Activated naive CD4-positive, alpha-beta T cell treated with Interleukin-2 at 50 U/mL for 16 hours (primary cell): ENCODE measurements around the gene BUD23.
A peak's percentile ranks its signal among the peaks of the same experiment; 100 is the strongest.
"Not testable (repeated sequence)": the region's sequence is repeated elsewhere in the genome, so short reads cannot be mapped to it uniquely, and the experiment has no call there.

Experiments used
- DNase-seq: peaks from one replicate; pipeline ENCODE4 v3.0.0-alpha.2; 2020

BUD23 gene

DNA sequence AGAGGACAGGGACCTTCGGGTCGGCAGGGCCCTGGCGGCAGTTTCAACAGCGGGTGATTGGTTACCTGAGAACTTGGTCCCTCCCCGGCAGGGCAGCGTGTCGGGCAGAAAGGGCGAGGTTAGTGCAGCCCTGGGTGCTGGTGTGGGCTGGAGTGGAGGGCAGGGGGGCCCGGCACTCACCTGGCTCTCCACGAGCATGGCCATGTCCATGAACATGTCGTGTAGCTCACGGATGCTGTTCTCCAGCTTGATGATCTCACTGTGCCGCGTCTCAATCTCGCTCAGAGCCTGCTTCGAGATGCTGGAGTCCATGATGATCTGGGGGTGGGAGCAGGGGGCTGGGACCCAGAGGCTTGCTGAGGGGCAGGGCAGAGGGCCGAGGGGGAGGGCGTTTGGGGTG, 19.3 kb downstream of the BUD23 start:
- DNase-seq, result no peak

DNA sequence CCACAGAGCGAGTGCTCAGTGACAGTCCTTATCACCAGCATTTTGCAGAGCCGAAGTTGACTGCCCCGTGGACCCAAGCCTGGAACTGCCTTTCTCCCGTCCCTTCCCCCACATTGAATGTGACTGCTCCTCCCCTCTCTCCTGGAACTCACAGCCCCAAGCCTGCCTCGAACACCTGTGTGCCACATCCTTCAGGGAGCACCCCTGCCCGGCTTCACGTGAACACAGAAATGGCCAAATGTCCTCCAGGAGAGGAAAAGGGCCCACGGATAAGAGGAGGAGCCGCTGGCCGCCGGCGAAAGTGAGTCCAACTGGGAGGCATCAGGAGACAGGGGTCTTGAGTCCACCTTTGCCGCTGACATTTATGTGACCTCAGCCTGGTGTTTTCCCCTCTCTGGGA, 19.8 kb downstream of the BUD23 start:
- no peak for DNase-seq

DNA sequence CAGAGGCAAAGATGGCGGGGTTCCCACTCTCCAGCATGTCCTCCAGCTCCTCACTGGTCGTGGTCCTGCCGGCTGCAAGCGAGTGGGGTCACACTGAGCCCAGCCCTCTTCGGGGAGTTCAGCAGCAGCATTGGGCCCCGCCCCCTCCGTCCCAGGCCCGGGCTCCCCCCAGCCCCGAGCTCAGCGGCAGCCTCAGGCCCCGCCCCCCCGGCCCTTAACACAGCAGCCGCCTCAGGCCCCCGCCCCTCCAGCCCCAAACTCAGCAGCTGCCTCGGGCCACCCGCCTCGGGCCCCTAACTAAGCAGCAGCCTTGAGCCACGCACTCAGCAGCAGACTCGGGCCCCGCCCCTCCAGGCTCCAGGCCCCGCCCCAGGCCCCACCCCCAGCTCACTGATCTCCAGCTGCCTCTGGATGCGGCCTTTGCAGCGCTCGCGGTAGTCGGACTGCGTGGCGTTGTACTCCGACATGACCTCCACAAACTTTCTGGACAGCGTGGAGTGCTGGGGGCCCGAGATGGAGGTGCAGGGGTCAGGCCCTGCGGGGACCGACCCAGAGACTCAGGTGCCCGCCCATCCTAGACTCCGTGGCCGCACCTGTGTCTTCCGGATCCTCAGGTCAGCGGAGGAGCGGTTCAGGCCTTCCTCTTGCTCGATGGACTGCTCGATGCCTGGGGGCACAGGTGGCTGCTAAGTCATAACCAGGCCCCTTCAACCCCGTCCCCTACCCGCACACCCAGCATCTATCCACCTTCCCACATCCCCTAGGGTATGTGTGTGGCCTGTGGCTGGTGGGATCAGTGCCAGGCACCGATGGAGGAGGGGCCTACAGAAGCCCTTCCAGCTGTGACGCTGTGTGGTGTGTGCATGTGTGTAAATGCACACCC, 20.6 kb downstream of the BUD23 start:
- DNase-seq, result peak; percentile 27

DNA sequence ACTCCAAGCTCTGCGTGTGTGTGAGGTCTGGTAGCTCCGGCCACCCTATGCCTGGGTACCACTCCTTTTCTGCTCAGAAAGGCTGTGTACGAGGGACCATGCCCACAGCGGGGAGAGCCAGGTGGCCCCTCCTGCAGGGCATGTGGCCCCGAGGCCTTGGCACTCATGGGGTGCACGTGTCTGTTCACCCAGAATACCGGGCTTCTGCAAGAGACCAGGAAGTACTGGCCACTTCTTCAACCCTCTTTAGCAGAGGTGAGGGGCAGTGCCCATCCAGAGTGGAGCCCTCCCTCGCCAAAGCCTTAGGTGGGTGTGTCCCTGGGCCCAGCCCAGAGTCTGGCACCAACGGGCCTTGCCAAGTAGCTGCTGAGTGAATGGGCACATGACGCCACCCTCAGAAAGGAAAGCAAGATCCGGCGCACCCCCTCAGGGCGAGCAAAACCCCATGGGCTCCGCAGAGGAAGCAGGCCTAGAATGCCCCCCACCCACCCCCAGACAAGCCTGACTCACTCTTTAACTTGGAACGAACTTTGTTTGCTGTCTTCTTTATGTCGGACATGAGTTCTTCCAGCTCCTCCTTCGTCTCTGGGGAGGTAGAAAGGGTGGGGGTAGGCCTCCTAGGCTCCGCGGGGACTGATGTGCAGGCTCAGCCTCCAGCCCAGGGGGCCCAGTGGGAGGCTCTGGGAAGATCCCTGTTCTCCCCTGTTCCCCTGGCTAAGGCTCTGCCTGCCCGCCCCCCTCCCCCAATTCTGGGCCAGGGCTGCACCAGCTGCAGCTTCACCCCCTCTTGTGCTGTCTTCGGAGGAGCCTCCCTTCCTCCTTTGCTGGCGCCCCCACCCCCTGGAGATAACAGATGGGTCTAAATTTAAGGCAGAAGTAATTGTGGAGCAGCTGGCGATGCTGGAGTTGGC, 21.5 kb downstream of the BUD23 start:
- DNase-seq, result no peak

DNA sequence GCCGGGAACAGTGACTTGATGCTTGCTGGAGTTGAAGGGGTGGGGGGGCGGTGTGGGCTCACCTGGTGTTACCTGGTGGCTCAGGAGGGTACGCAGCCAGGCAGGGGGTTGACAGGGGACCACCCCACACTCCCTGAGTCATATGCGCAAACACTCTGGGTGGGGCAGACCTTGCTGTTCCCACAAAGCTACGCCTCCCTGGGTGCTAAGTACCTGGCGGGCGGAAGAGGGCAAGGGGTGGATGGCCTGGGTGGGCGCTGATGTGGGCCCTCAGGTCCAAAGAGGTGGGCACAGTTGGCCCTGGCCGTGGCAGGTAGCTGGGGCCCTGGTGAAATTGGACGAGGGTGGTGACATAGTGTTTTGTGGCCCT, 22.1 kb downstream of the BUD23 start:
- DNase-seq, result no peak

DNA sequence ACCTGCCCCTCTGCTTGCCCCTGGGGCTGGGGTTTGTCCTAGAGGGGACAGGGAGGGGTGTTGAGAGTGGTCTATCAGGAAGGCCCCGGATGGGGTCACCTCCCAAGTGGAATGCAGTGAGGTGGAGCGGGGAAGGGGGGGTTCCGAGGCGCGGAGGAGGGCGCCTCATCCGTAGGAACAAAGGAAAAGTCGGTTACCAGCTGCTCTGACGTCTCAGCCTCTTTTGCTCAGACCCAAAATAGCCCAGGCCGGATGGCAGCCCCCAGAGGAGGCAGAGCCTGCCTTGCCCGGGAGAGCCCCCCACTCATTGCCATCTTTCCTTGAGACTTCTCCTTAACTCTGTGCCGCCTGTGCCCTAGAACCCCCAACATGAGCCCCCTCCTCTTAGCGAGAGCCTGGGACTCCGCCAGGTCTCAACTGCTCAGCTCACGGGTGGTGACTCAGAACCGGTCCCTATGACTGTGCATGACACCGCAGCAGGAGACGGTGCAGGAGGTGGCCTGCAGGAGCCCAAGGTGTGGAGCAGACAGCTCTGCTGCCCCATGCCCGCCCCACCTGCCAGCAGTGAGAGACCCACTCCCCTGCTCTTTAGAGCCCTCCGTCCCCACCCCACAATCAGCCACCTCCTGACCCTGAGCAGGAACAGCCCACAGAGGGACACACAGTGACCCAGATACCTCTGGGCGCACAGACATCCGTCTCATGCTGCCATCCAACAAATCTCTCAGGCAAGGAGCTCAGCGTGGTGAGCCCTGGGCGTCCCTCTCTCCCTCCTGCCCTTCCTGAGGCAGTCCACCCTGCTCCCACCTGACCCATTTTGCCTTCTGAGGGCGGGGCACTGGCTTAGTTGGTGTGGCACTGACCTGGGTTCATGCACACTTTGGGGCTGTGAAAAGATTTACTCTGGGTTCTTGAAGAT, 23.0 kb downstream of the BUD23 start:
- peak; percentile 47 for DNase-seq

DNA sequence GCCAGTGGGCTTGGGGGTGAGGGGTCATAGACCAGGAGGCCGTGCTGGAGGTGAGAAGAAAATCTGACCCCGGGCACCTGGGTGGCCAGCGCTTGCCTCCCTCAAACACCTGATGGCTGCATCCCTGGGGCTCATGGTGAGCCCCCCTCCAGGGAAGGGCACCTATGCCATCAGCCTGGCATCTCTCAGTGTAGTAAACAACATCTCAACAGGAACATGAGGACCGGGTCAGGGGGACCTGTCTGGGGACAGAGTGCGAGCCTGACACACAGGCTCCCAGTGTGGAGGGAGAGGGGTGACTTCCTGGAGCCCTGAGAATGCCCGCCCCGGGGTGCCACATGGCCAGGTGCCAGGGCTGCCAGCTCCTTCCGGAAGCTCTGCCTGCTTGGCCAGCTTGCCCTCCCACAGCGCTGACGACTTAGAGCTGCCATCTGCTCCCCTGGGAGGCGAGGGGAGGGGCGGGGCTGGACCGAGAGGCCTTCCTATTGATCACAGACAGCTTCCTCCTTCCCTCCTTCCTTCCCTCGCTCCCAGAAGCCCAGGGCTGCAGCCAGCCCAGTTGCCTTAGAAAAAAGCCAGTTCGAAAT, 23.7 kb downstream of the BUD23 start:
- DNase-seq, result no peak

DNA sequence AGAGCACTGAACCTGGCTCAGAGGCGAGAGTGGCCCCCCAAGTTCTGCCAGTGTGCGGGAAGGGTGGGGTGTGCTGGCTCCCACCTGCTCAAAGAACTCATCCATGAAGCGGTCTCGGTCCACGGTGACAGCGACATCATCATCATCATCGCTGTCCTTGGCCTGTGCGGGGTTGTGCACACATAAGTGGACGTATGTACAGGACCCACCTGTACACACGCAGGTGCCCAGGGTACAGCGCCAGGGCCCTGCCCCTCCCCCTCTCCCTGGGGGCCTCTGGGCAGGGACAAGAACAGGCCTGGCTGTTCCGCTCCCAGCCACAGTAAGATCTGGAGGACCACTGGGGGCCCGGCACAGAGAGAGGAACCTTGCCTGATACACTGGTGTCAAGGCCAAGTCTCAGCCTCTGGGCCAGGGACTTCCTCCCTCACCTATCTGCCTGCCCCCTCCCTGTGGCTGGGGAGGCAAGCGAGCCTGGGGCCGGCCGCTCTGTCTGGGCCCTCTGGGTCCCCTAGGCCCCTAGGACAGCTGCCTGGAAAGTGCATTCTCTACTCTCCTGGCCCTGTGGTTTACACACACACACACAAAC, 25.7 kb downstream of the BUD23 start:
- no peak for DNase-seq

DNA sequence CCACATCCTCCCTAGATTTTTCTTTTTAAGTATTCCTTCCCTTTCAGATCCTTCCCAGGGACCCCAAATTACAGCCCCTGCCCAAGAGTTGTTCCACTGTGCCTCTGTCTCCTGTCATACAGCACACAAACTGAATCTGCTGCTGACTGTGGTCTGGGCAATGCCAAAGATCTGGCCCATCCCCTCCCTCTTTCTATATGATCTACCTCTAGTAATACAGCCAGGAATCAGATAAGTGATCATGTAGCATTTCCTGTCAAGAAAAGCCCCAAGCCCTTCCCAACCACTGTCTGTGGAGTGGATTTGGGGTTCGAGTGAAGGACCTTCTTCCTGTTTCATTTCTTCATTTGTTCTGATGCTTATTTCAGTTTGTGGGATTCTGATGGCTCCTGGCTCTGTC, 29.4 kb downstream of the BUD23 start:
- DNase-seq, result no peak

DNA sequence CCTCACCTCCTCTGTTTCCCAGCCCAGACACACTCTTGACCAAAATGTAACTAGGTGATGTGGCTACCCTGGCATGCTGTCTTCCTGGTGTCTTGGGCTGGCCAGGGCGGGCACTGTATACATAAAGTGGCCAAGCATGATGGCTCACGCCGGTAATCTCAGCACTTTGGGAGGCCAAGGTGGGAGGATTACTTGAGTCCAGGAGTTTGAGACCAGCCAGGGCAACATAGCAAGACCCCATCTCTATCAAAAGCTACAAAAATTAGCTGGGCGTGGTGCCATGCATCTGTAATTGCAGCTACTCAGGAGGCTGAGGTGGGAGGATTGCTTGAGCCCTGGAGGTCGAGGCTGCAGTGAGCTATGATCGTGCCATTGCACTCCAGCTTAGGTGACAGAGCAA, 29.9 kb downstream of the BUD23 start:
- DNase-seq, result not testable (repeated sequence)

DNA sequence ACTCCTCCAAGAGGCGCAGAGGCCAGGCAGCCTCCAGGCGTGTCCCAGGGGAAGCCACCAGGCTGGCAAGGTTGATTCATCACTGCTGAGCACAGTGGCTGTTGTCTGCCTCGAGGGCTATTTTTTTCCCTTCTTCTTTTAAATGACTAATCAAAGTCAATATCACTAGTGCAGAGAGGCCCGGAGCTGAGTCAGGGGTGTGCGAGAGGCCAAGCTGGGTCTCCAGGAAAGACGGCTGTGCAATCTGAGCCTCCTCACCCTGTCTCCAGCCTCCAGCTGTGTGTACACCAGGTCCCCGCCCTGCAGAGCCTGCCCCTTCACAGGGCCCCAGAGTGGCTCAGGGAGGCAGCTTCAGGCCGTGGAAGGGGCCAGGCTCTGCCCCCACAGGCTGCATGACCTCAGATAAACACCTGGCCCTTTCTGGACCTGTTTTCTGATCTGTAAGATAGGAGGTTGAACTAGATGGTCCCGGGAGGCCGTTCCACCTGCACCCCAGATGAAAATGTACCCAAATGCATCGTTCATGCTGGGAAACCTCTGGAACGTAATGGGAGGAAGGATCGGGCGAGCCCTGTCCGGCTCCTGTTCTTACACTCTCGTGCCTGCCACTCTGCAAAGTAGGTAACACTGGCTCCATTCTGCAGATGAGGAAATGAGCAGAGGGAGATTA, 32.4 kb downstream of the BUD23 start:
- peak; percentile 58 for DNase-seq

DNA sequence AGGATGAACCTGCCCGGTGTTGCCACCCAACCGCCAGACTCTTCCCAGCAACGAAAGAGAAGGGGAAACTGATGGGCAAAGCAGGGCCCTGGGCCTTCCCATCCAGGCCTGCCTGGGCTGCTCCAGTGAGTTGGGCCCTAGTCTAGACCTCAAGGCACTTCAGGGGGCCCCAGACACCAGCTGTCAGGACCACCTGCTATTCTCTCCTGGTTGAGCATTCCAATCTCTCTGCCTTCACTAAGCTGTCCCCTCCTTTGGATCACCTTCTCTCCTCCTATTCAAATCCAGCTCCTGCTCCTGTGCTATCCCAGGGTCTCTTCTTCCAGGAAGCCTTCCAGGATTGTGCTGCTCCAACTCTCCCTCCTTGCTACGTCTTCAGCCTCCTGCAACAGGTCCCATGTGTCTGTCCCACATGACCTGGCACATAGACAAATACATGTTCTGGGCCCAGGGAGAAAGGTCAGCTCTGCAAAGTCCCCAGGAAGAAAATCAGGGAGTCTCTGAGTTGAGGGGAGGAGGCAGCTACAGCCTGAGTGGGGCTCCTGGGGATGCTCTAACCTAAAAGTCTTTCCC, 33.0 kb downstream of the BUD23 start:
- DNase-seq, result no peak

DNA sequence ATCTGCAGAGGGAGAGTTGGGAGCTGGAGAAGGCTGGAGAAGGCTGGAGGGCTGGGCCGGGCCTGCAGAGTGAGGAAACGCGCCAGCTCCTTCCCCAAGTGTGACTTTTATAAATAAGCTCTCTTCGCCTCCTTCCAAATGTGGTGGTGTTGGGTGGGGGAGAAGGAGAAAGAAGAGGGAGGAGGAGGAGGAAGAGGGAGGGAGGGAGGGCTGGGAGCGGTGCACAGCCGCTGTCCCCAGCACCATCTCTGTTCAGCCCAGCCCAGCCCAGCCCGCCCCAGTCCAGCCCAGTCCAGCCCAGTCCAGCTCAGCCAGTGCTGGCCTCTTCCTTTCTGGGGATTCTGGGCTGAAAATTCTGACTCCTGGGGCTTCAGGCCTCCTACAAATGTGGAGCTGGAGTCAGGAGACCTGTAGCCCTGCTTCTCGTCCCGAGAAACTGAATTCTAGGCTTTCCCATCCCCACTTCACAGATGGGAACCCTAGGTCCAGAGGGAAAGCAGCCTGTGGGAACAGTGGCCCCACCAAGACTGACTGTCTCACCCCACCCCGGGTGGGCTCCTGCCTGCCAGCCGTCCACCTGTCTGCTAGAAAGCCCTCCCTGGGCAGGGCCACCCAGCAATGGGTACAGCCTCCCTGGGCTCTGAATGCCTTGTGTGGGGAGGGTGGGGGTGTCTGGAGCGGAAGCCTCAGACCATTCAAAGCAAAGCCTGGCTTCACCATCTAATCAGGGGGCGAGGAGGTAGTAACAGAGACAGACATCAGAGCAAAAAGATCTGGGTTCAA, 33.8 kb downstream of the BUD23 start:
- no peak for DNase-seq

DNA sequence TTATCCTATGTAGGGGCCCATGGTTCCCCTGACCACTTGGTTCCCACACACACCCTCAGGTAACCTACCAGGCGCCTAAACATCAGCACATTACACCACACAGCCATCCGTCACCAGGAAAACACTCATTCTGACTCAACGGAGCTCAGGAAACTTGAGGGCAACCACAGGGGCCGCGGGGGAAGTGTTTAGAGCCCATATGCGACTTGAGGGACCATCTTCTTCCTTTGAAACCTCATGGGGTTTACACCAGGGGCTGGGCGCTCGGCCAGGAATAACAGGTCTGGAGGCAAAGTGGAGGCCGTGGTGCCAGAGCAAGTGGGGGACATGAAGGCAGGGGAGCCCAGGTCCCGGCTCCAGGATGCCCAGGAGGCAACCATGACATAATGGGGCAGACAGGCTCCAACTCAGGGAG, 34.6 kb downstream of the BUD23 start:
- DNase-seq, result peak; percentile 83

DNA sequence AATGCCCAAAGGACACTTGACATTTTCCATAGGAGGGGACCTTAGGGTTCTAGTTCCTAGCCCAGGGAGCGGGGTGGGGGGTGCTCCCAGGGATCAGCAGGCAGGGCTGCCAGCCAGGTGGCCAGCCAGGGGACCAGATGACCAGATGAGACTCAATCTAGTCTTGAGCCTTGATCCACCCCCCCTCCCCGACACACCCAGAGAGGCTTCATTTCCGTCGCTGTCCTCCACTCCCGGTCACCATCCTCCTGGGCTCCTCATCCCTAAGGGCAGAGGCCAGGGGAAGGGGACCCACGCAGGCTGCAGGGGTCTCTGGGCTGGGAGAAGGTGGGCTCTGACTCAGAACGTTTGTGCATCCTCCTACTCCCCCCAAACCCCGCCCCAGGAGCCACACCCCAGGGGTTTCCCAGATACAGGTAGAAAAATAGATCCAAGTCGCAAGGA, 35.1 kb downstream of the BUD23 start:
- peak; percentile 45 for DNase-seq

DNA sequence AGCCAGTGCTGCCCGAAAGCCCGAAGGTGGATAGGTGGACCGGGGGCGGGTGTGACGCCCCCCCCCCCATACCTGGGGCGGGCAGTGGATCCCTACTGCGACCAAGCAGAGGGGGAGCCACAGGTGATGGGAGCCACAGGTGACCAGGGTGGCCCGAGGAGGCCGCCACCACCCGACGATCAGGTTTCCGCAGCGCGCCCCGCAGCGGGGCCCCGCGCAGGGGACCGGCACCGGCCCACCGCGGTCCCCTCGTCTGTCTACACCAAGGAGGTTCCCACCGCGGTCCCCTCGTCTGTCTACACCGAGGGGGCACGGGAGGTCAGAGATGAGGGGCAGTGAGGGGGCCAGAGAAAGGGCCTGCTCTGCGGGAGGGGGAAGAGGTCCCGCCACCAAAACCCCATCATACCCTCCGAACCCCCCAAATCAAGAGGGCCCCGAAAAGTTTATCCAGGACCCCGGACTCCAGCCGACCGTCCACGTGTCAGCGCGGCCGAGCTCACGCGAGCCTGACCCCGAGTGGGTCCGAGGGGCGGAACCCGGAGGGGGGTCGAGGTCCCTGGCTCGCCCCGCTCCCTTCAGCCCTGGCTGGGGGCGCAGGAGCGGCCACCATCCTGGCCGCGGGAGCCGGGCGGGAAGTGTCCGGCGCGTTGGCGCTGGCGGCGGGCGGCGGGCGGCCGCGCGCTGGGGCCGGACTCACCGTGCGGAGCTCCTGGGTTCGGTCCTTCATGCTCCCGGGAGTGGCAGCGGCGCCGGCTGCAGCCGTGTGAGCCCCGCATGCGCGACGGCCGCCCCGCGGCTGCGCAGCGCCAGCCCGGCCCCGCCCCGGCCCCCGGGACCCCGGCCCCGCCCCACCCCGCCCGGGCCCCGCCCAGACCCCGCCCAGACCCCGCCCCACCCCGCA, 35.8 kb downstream of the BUD23 start, which contains the start of gene STX1A:
TSS of gene STX1A (minus strand) at position 765 of the 901 bp plus-strand sequence. CDS start at position 727, 38 bp downstream.
- peak; percentile 76 for DNase-seq

DNA sequence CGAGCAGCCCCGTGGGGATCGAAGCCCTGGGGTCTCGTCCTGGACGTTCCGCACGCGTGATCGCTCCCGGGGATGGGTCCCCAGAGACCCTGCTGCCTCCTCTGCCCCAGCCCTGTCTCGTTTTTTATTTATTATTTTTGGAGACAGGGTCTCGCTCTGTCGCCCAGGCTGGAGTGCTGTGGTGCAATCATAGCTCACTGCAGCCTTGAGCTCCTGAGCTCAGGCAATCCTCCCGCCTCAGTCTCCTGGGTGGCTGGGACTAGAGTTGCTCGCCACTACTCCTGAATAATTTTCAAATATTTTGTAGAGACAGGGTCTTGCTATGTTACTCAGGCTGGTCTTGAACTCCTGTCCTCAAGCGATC, 36.4 kb downstream of the BUD23 start:
- DNase-seq, result no peak

DNA sequence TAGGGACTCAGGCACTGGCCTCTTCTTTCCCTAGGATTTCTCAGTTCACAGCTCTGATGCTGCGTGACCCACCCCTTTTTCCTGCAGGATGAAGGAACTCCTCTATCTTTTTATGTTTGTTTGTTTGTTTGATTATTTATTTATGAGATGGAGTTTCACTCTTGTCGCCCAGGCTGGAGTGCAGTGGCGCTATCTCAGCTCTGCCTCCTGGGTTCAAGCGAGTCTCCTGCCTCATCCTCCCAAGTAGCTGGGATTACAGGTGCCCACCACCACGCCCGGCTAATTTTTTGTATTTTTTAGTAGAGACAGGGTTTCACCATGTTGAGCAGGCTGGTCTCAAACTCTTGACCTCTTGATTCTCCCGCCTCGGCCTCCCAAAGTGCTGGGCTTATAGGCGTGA, 37.0 kb downstream of the BUD23 start:
- DNase-seq, result not testable (repeated sequence)

DNA sequence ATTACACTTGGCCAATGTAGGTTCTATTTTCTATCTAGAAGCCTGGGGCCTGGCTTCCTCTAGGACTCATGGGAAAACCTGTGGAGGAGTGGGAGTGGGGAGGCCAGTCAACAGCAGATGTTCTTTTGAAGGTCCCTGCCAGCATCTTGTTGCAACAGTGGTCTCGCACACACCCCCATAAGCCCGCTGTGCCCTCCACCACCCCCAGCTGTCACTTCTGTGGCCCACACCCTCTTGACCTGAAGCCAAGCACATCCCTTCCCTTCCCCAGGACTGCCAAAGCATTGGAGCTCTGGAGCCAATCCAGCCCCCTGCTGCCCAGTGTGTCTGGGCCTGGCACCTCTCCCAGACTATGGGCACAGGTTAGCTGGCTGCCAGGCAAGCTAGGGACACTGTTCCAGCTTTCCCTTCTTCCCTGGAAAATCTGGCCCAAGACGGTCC, 38.0 kb downstream of the BUD23 start:
- DNase-seq, result no peak
